DOHH2 (cell line): ENCODE data around the gene NCKAP5.

ENCODE experiments used
- H3F3A ChIP-seq: fragments of 200-600 bp; sonication (generic), shearing (Covaris generic); 2 replicates; pipeline ENCODE4 v1.6.0; 2016; ENCODE audit warnings: antibody characterized with exemption, mild to moderate bottlenecking; ENCODE audit not compliant: control insufficient read depth, insufficient read depth
- H3K27ac ChIP-seq: fragments of 200-600 bp; sonication (generic); 2 replicates; pipeline ENCODE4 v1.5.1; 2014; ENCODE audit warnings: low read depth, mild to moderate bottlenecking, low read length, moderate library complexity
- H3K27me3 ChIP-seq: fragments of 200-600 bp; sonication (generic); 2 replicates; pipeline ENCODE4 v1.6.1; 2014; ENCODE audit warnings: mild to moderate bottlenecking, low read length, mixed read lengths; ENCODE audit not compliant: control insufficient read depth
- H3K36me3 ChIP-seq: fragments of 200-600 bp; sonication (generic); 2 replicates; pipeline ENCODE4 v1.6.1; 2014; ENCODE audit warnings: mild to moderate bottlenecking, low read length, moderate library complexity, mixed read lengths; ENCODE audit not compliant: control insufficient read depth
- H3K4me1 ChIP-seq: fragments of 200-600 bp; sonication (generic); 2 replicates; pipeline ENCODE4 v1.6.1; 2014; ENCODE audit warnings: mild to moderate bottlenecking, low read length, mixed read lengths; ENCODE audit not compliant: control insufficient read depth
- H3K4me2 ChIP-seq: fragments of 200-600 bp; sonication (generic); 2 replicates; pipeline ENCODE4 v1.6.0; 2014; ENCODE audit warnings: mild to moderate bottlenecking, low read length, moderate library complexity
- H3K4me3 ChIP-seq: fragments of 200-600 bp; sonication (generic); 2 replicates; pipeline ENCODE4 v1.5.1; 2014; ENCODE audit warnings: mild to moderate bottlenecking, low read length, mixed read lengths
- H3K79me2 ChIP-seq: fragments of 200-600 bp; sonication (generic); 2 replicates; pipeline ENCODE4 v1.6.1; 2014; ENCODE audit warnings: mild to moderate bottlenecking, low read length, mixed read lengths; ENCODE audit not compliant: control insufficient read depth
- H3K9me2 ChIP-seq: fragments of 200-600 bp; sonication (generic); replicated peaks from 2 replicates; pipeline ENCODE4 v1.6.1; 2014; ENCODE audit warnings: mild to moderate bottlenecking, low read length, mixed read lengths; ENCODE audit not compliant: control insufficient read depth
- H3K9me3 ChIP-seq: fragments of 200-600 bp; sonication (generic); 2 replicates; pipeline ENCODE4 v1.6.1; 2014; ENCODE audit warnings: antibody characterized with exemption, low read length, mixed read lengths; ENCODE audit not compliant: control insufficient read depth, insufficient read depth
- H4K20me1 ChIP-seq: fragments of 200-600 bp; sonication (generic); 2 replicates; pipeline ENCODE4 v1.6.0; 2014; ENCODE audit warnings: low read depth, mild to moderate bottlenecking, antibody characterized with exemption, low read length, moderate library complexity; ENCODE audit not compliant: control insufficient read depth, insufficient read depth
- CTCF ChIP-seq: fragments of 200-600 bp; sonication (generic); IDR thresholded peaks from one replicate; pipeline ENCODE4 v1.5.1; 2014; ENCODE audit warnings: antibody characterized with exemption, mild to moderate bottlenecking, low read depth, low read length; ENCODE audit not compliant: poor library complexity, severe bottlenecking
- EZH2phosphoT487 ChIP-seq: fragments of 200-600 bp; sonication (generic); IDR thresholded peaks from 2 replicates; pipeline ENCODE4 v1.6.1; 2017; ENCODE audit warnings: borderline replicate concordance, mild to moderate bottlenecking, antibody characterized with exemption, low read length, moderate library complexity, mixed read lengths

NCKAP5 gene

GRCh38 chr2:133489641-133490410 lies 78.4 kb downstream of the NCKAP5 start:
- Histone ChIP-seq H3K27me3 (no peaks in the 10 kb centered on the region), H3K9me2 (no peaks in the 10 kb centered on the region), H3K4me3 (no peak overlapping the region), H3K9me3 (no peaks in the 10 kb centered on the region), H3K4me2 (no peak overlapping the region), H4K20me1 (no peaks in the 10 kb centered on the region), H3K36me3 (no peaks in the 10 kb centered on the region), H3K27ac (no peak overlapping the region), H3F3A (no peaks in the 10 kb centered on the region), H3K4me1 (no peaks in the 10 kb centered on the region), H3K79me2 (no peaks in the 10 kb centered on the region)
- TF ChIP-seq CTCF (no peak), EZH2phosphoT487 (no peak)

DNA sequence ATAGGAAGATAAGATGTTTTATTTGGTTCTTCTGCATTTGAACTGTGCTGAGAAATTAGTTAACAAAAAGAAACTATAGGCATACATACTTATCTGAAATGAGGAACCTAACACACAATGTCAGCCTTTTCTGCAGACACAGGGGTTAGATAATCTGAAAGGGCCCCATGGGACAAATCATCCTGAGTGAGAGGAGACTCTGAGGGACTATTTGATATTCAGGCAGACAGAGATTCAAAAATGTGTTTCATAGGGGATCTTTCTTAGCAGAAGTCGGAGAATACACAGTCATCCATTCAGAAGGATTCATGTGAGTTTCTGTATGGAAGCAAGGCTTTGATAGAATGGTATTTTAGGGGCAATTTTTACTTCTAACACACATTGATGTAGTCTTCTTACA lies 79.1 kb downstream of the NCKAP5 start:
- Histone ChIP-seq H3K4me1 (no peaks in the 10 kb centered on the region), H3K27ac (no peak overlapping the region), H4K20me1 (no peaks in the 10 kb centered on the region), H3K9me2 (no peaks in the 10 kb centered on the region), H3F3A (no peaks in the 10 kb centered on the region), H3K4me3 (no peak overlapping the region), H3K36me3 (no peaks in the 10 kb centered on the region), H3K79me2 (no peaks in the 10 kb centered on the region), H3K27me3 (no peaks in the 10 kb centered on the region), H3K4me2 (no peak overlapping the region), H3K9me3 (no peaks in the 10 kb centered on the region)
- no peak for TF ChIP-seq EZH2phosphoT487
- no peak for TF ChIP-seq CTCF

GRCh38 chr2:133486771-133487191 lies 81.5 kb downstream of the NCKAP5 start:
- Histone ChIP-seq H3K4me1 (no peaks in the 10 kb centered on the region), H3K9me2 (no peaks in the 10 kb centered on the region), H3K27ac (no peak overlapping the region), H3K27me3 (no peaks in the 10 kb centered on the region), H3K79me2 (no peaks in the 10 kb centered on the region), H3F3A (no peaks in the 10 kb centered on the region), H4K20me1 (no peaks in the 10 kb centered on the region), H3K4me2 (no peak overlapping the region), H3K36me3 (no peaks in the 10 kb centered on the region), H3K4me3 (no peak overlapping the region), H3K9me3 (no peaks in the 10 kb centered on the region)
- TF ChIP-seq EZH2phosphoT487: no peak
- no peak for TF ChIP-seq CTCF
